OCI-LY3 (cell line): ENCODE data around the gene DESI2.

Experiments
- H2AFZ ChIP-seq: fragments of 200-600, 300-600 bp; shearing (Covaris generic); 2 replicates; pipeline ENCODE4 v1.6.0; 2014; ENCODE audit warnings: antibody characterized with exemption, low read depth, low read length
- H3K27ac ChIP-seq: fragments of 200-600, 300-600 bp; sonication (generic); 2 replicates; pipeline ENCODE4 v1.5.1; 2014; ENCODE audit warnings: mild to moderate bottlenecking, low read length, moderate library complexity, mixed read lengths
- H3K27me3 ChIP-seq: fragments of 200-600, 300-600 bp; sonication (generic); 2 replicates; pipeline ENCODE4 v1.6.1; 2014; ENCODE audit warnings: low read depth, low read length, mixed read lengths
- H3K36me3 ChIP-seq: fragments of 200-600, 300-600 bp; sonication (generic); replicated peaks from 2 replicates; pipeline ENCODE3; 2014; ENCODE audit warnings: low read depth, low read length, mixed read lengths
- H3K4me1 ChIP-seq: fragments of 300-600, 200-600 bp; sonication (generic); 2 replicates; pipeline ENCODE4 v1.6.1; 2014; ENCODE audit warnings: low read length, mixed read lengths
- H3K4me2 ChIP-seq: fragments of 200-600, 300-600 bp; sonication (generic); 2 replicates; pipeline ENCODE4 v1.6.1; 2014; ENCODE audit warnings: low read length, mixed read lengths
- H3K4me3 ChIP-seq: fragments of 300-600, 200-600 bp; sonication (generic); 2 replicates; pipeline ENCODE4 v1.5.1; 2014; ENCODE audit warnings: antibody characterized with exemption, mild to moderate bottlenecking, low read length, moderate library complexity
- H3K79me2 ChIP-seq: fragments of 300-600, 200-600 bp; shearing (Covaris generic); 2 replicates; pipeline ENCODE4 v1.6.1; 2014; ENCODE audit warnings: mild to moderate bottlenecking, low read length, mixed read lengths
- H3K9ac ChIP-seq: fragments of 300-600, 200-600 bp; shearing (Covaris generic); 2 replicates; pipeline ENCODE4 v1.6.0; 2014; ENCODE audit warnings: mild to moderate bottlenecking, low read length, moderate library complexity
- H3K9me3 ChIP-seq: fragments of 200-600, 300-600 bp; shearing (Covaris generic); 2 replicates; pipeline ENCODE4 v1.6.1; 2014; ENCODE audit warnings: low read length, mixed read lengths; ENCODE audit not compliant: insufficient read depth
- H4K20me1 ChIP-seq: fragments of 200-600, 300-600 bp; sonication (generic); 2 replicates; pipeline ENCODE4 v1.6.1; 2016; ENCODE audit warnings: low read length, mixed read lengths; ENCODE audit not compliant: insufficient read depth
- CTCF ChIP-seq: fragments of 200-600, 300-600 bp; sonication (generic); IDR thresholded peaks from 2 replicates; pipeline ENCODE4 v1.5.1; 2014; ENCODE audit warnings: antibody characterized with exemption, low read length, low read depth
- EZH2phosphoT487 ChIP-seq: fragments of 200-600 bp; shearing (Covaris generic); IDR thresholded peaks from 2 replicates; pipeline ENCODE4 v1.6.1; 2018; ENCODE audit warnings: antibody characterized with exemption, mixed run types, low read depth

DESI2 gene

DNA sequence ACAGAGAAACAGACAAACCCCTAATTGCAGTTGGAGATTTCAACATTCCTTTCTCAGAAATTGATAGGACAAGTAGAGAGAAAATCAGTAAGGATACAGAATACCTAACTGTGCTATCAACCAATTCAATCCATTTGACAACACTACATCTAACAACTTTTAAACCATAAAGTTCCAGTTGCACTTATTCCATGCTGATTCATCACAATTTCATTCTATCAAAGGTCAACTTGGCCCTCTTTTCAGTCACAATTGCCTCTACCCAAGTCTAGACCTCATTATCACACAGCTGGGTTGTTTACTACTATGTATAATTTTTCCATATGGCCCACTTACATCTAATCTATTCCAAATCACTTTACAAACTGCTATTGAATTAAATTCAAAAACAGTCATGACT lies 19.8 kb upstream of the DESI2 start:
- H3K9ac ChIP-seq, result no peak overlapping the region
- no peaks in the 10 kb centered on the region for H3K9me3 ChIP-seq
- H3K4me3 ChIP-seq, result no peak overlapping the region
- no peak overlapping the region for H3K4me2 ChIP-seq
- no peaks in the 10 kb centered on the region for H3K36me3 ChIP-seq
- no peaks in the 10 kb centered on the region for H4K20me1 ChIP-seq
- H3K4me1 ChIP-seq, result no peaks in the 10 kb centered on the region
- H3K79me2 ChIP-seq, result no peaks in the 10 kb centered on the region
- no peak overlapping the region for H2AFZ ChIP-seq
- TF ChIP-seq EZH2phosphoT487 (no peak), CTCF (no peak)
- H3K27me3 ChIP-seq, result peaks cover 23% of the 10 kb centered on the region
- H3K27ac ChIP-seq, result no peak overlapping the region

GRCh38 chr1:244634546-244634945 lies 18.4 kb upstream of the DESI2 start:
- Histone ChIP-seq H3K36me3 (no peaks in the 10 kb centered on the region), H3K4me3 (no peak overlapping the region)
- no peak for TF ChIP-seq EZH2phosphoT487
- TF ChIP-seq CTCF, result no peak

DNA sequence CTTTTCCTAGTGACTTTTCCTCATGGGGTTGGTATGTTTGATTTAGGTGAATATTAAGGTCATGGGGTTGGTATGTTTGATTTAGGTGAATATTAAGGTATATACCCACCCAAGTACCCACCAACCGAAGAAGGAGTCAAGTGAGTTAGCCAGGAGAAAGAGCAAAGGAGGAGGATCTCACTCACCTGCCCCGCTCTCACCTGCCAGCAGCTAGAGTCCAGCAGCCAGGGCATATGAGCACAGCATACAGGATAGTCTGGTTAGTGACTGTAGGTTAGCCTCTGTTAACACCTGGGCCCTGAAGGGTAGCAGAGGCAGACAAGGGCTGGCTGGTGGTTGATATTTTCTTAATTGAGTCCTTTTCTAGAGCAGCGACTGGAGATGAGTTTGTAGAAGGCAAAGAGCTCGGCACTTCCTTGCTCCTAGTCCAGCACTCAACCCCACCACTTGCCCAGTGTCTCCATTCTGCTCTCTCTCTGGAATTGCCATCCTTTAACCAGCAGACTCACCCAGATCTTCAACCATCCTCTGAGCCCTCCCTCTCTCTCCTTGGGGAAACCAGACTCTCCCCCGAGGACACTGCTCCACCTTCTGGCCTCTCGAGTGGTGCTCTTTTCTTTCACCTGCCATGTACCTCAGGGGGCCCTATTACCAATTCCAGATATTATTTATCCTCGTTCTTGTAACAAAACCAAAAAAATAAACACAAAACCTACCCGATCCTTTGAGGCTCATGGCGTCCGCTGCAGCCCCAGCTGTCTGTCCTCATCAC lies 16.3 kb upstream of the DESI2 start:
- Histone ChIP-seq H3K79me2 (no peaks in the 10 kb centered on the region), H4K20me1 (no peaks in the 10 kb centered on the region), H3K27me3 (peaks cover 24% of the 10 kb centered on the region), H3K27ac (no peak overlapping the region), H3K4me1 (no peaks in the 10 kb centered on the region), H3K9me3 (no peaks in the 10 kb centered on the region), H3K4me2 (no peak overlapping the region), H3K36me3 (no peaks in the 10 kb centered on the region), H3K4me3 (no peak overlapping the region), H3K9ac (no peak overlapping the region), H2AFZ (no peak overlapping the region)
- no peak for TF ChIP-seq EZH2phosphoT487
- TF ChIP-seq CTCF, result no peak

More at GRCh38 chr1:244634546-244634945, 18.4 kb upstream of the DESI2 start:
- Histone ChIP-seq H3K4me2 (no peak overlapping the region), H3K27ac (no peak overlapping the region), H3K27me3 (peaks cover 24% of the 10 kb centered on the region), H3K9me3 (no peaks in the 10 kb centered on the region), H4K20me1 (no peaks in the 10 kb centered on the region), H3K79me2 (no peaks in the 10 kb centered on the region), H3K4me1 (no peaks in the 10 kb centered on the region), H3K9ac (no peak overlapping the region), H2AFZ (no peak overlapping the region)

DNA sequence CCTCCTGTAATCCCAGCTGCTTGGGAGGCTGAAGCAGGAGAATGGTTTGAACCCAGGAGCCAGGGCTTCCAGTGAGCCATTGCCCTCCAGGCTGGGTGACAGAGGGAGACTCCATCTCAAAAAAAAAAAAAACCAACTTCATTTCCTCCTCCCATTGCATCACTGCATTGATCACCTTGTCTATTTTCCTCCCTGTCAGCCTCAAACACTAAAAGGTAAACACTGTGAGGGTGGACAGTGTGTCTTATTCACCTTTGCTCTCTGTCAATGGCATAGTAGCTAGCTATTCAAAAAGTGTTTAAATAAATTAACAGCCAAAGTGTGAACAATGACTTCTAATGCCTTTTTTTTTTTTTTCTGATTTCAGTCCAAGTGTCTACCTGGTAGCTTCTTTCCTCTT lies 13.4 kb upstream of the DESI2 start:
- Histone ChIP-seq H3K27ac (no peak overlapping the region), H3K4me3 (no peak overlapping the region)
- TF ChIP-seq CTCF, result no peak
- TF ChIP-seq EZH2phosphoT487, result no peak

More for the DNA sequence above, 13.4 kb upstream of the DESI2 start:
- H2AFZ ChIP-seq, result no peak overlapping the region
- no peak overlapping the region for H3K4me2 ChIP-seq
- H3K9me3 ChIP-seq, result no peaks in the 10 kb centered on the region
- H3K4me1 ChIP-seq, result no peaks in the 10 kb centered on the region
- H3K27me3 ChIP-seq, result peaks cover 25% of the 10 kb centered on the region
- no peaks in the 10 kb centered on the region for H4K20me1 ChIP-seq
- H3K36me3 ChIP-seq, result no peaks in the 10 kb centered on the region
- no peaks in the 10 kb centered on the region for H3K79me2 ChIP-seq
- H3K9ac ChIP-seq, result no peak overlapping the region
